NCI-H146 treated with DMSO at 0.1 percent for 48 hours (cell line): ENCODE data around the gene CD99.
"Not testable (repeated sequence)": the region's sequence is repeated elsewhere in the genome, so short reads cannot be mapped to it uniquely, and the experiment has no call there.

ENCODE experiments used
- DNase-seq: peaks from one replicate; lab custom pipeline; 2025; ENCODE audit not compliant: unreplicated experiment; lab: John Stamatoyannopoulos, UW

The CD99 gene

GRCh38 chrX:2719774-2720447, 28.8 kb downstream of the CD99 start:
- DNase-seq, result no peak

GRCh38 chrX:2723286-2723879, 32.3 kb downstream of the CD99 start:
- DNase-seq, result no peak

- DNase-seq, result not testable (repeated sequence)
Observed at GRCh38 chrX:2727264-2727663, 36.2 kb downstream of the CD99 start.

GRCh38 chrX:2732076-2732475, 41.0 kb downstream of the CD99 start:
- no peak for DNase-seq

GRCh38 chrX:2732649-2733048, 41.6 kb downstream of the CD99 start:
- DNase-seq, result no peak

- no peak for DNase-seq
Observed at GRCh38 chrX:2733286-2733685, 42.2 kb downstream of the CD99 start.

GRCh38 chrX:2735270-2735669, 44.2 kb downstream of the CD99 start:
- DNase-seq, result no peak

GRCh38 chrX:2740672-2741071, 49.6 kb downstream of the CD99 start:
- no peak for DNase-seq

- no peak for DNase-seq
Observed at GRCh38 chrX:2741386-2741785, 50.3 kb downstream of the CD99 start.

GRCh38 chrX:2746250-2746649, 55.2 kb downstream of the CD99 start:
- not testable (repeated sequence) for DNase-seq

GRCh38 chrX:2748171-2748814, 57.2 kb downstream of the CD99 start:
- DNase-seq, result no peak

- no peak for DNase-seq
Observed at GRCh38 chrX:2748815-2749188, 57.7 kb downstream of the CD99 start.

GRCh38 chrX:2751291-2751690, 60.2 kb downstream of the CD99 start:
- DNase-seq, result no peak

GRCh38 chrX:2751874-2752300, 60.8 kb downstream of the CD99 start, which contains the start of gene XG:
TSS of gene XG (plus strand) at chrX:2752040. CDS start at chrX:2752275, 235 bp downstream.
- not testable (repeated sequence) for DNase-seq

GRCh38 chrX:2752441-2752840, 61.3 kb downstream of the CD99 start:
- not testable (repeated sequence) for DNase-seq

- DNase-seq, result not testable (repeated sequence)
Observed at GRCh38 chrX:2755163-2755715, 64.1 kb downstream of the CD99 start.

- DNase-seq, result no peak
Observed at GRCh38 chrX:2756548-2756947, 65.5 kb downstream of the CD99 start.

GRCh38 chrX:2761246-2761645, 70.2 kb downstream of the CD99 start:
- DNase-seq, result no peak

GRCh38 chrX:2762671-2763070, 71.6 kb downstream of the CD99 start:
- not testable (repeated sequence) for DNase-seq

- not testable (repeated sequence) for DNase-seq
Observed at GRCh38 chrX:2764766-2765548, 73.9 kb downstream of the CD99 start.

GRCh38 chrX:2765549-2765830, 74.4 kb downstream of the CD99 start:
- no peak for DNase-seq
